WTC11 (cell line): ENCODE data around the gene SLC9C1.

Source experiments
- CTCF ChIP-seq: fragments of 200-600 bp; IDR thresholded peaks from 2 replicates; pipeline ENCODE4 v1.8.0; 2022; ENCODE audit warnings: antibody characterized with exemption
- FOXK1 ChIP-seq: sonication (generic); formaldehyde crosslinking; IDR thresholded peaks from 2 replicates; pipeline ENCODE4 v1.8.0; 2022; ENCODE audit warnings: mild to moderate bottlenecking, moderate library complexity, missing genetic modification reagents
- FOXP1 ChIP-seq: sonication (generic); formaldehyde crosslinking; IDR thresholded peaks from 2 replicates; pipeline ENCODE4 v1.8.0; 2022; ENCODE audit warnings: missing genetic modification reagents, mild to moderate bottlenecking, moderate library complexity, borderline replicate concordance
- IRF2 ChIP-seq: sonication (generic); formaldehyde crosslinking; IDR thresholded peaks from 2 replicates; pipeline ENCODE4 v1.8.0; 2022; ENCODE audit warnings: low read depth, missing genetic modification reagents, borderline replicate concordance
- JUN ChIP-seq: sonication (generic); formaldehyde crosslinking; IDR thresholded peaks from 2 replicates; pipeline ENCODE4 v1.8.0; 2023; ENCODE audit warnings: mild to moderate bottlenecking, missing genetic modification reagents
- MXD4 ChIP-seq: fragments of 250-450 bp; sonication (Bioruptor Pico); IDR thresholded peaks from 2 replicates; pipeline ENCODE4 v1.8.0; 2021; ENCODE audit warnings: mild to moderate bottlenecking, moderate library complexity, borderline replicate concordance
- TF ChIP-seq, protein P1 (sequence below): fragments of 250-450 bp; sonication (Bioruptor Pico); IDR thresholded peaks from 2 replicates; pipeline ENCODE4 v1.9.0; 2021; ENCODE audit warnings: mild to moderate bottlenecking, borderline replicate concordance
- TF ChIP-seq, protein P2 (sequence below): sonication (generic); formaldehyde crosslinking; IDR thresholded peaks from 2 replicates; pipeline ENCODE4 v1.8.1; 2023; ENCODE audit warnings: mild to moderate bottlenecking, missing genetic modification reagents, moderate library complexity
- TF ChIP-seq, protein P3 (sequence below): sonication (generic); formaldehyde crosslinking; IDR thresholded peaks from 2 replicates; pipeline ENCODE4 v1.8.0; 2023; ENCODE audit warnings: missing genetic modification reagents

DNA sequence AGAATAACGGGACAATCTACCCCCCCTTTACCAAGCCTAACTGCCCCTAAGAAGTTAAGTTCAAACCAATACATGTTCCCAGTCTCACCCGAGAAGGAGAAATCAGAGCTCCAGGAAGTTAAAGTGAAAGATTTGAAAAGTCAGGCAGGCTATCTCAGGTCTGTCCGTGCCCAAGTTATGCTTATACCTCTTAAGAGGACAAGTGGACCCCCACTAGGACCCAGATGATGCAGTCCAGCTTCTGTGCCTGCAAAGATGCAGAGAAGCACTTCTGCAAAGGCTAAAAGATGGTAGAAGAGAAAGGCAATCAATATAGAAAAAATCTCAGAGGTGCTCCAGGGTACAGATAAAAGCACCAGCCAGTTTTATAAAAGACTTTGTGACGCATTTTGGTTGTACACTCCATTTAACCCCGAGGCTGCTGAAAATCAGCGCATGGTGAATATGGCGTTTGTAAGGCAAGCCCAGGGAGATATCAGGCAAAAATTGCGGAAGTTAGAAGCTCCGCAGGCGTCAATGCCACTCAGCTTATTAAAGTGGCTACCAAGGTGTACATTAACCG is 9.8 kb upstream of the SLC9C1 start:
- no peak for TF ChIP-seq CTCF
- TF ChIP-seq FOXP1, result no peak
- TF ChIP-seq FOXK1 (CRISPR knock-in tag), result no peak
- TF ChIP-seq, protein P1, sequence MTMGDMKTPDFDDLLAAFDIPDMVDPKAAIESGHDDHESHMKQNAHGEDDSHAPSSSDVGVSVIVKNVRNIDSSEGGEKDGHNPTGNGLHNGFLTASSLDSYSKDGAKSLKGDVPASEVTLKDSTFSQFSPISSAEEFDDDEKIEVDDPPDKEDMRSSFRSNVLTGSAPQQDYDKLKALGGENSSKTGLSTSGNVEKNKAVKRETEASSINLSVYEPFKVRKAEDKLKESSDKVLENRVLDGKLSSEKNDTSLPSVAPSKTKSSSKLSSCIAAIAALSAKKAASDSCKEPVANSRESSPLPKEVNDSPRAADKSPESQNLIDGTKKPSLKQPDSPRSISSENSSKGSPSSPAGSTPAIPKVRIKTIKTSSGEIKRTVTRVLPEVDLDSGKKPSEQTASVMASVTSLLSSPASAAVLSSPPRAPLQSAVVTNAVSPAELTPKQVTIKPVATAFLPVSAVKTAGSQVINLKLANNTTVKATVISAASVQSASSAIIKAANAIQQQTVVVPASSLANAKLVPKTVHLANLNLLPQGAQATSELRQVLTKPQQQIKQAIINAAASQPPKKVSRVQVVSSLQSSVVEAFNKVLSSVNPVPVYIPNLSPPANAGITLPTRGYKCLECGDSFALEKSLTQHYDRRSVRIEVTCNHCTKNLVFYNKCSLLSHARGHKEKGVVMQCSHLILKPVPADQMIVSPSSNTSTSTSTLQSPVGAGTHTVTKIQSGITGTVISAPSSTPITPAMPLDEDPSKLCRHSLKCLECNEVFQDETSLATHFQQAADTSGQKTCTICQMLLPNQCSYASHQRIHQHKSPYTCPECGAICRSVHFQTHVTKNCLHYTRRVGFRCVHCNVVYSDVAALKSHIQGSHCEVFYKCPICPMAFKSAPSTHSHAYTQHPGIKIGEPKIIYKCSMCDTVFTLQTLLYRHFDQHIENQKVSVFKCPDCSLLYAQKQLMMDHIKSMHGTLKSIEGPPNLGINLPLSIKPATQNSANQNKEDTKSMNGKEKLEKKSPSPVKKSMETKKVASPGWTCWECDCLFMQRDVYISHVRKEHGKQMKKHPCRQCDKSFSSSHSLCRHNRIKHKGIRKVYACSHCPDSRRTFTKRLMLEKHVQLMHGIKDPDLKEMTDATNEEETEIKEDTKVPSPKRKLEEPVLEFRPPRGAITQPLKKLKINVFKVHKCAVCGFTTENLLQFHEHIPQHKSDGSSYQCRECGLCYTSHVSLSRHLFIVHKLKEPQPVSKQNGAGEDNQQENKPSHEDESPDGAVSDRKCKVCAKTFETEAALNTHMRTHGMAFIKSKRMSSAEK, result no peak
- TF ChIP-seq, protein P2, sequence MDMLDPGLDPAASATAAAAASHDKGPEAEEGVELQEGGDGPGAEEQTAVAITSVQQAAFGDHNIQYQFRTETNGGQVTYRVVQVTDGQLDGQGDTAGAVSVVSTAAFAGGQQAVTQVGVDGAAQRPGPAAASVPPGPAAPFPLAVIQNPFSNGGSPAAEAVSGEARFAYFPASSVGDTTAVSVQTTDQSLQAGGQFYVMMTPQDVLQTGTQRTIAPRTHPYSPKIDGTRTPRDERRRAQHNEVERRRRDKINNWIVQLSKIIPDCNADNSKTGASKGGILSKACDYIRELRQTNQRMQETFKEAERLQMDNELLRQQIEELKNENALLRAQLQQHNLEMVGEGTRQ (CRISPR knock-in tag), result no peak
- no peak for TF ChIP-seq MXD4 (CRISPR knock-in tag)
- TF ChIP-seq IRF2, result no peak
- no peak for TF ChIP-seq JUN (CRISPR knock-in tag)
- TF ChIP-seq, protein P3, sequence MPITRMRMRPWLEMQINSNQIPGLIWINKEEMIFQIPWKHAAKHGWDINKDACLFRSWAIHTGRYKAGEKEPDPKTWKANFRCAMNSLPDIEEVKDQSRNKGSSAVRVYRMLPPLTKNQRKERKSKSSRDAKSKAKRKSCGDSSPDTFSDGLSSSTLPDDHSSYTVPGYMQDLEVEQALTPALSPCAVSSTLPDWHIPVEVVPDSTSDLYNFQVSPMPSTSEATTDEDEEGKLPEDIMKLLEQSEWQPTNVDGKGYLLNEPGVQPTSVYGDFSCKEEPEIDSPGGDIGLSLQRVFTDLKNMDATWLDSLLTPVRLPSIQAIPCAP (CRISPR knock-in tag), result no peak
